Activated CD8-positive, alpha-beta T cell treated with anti-CD3 and anti-CD28 coated beads for 36 hours (primary cell): ENCODE measurements around the gene SERAC1. TPM values are rescaled to one million over a fixed set of nuclear protein-coding genes. Genes with fewer than 3 reads are reported as not detected.

Experiments
- ATAC-seq: fragments of 200-7000 bp; cut with Tn5 transposase; one replicate; pipeline ENCODE4 v1.10.0; 2021; ENCODE audit warnings: mild to moderate bottlenecking, moderate library complexity
- CTCF ChIA-PET: fragments of 350-600 bp; sonication (Branson Sonifier 250); formaldehyde crosslinking; loops from one replicate; lab custom pipeline; 2021; ENCODE audit warnings: antibody characterized with exemption; lab: Charles Lee
- POLR2A ChIA-PET: fragments of 350-600 bp; sonication (Branson Sonifier 250); formaldehyde crosslinking; loops from one replicate; lab custom pipeline; 2021; ENCODE audit warnings: antibody characterized with exemption; lab: Charles Lee
- DNase-seq: peaks from one replicate; pipeline ENCODE4 v3.0.0-alpha.2; 2020
- H3K27ac Mint-ChIP-seq: one replicate; pipeline ENCODE4 v1.8.0; 2021; ENCODE audit warnings: mild to moderate bottlenecking, mixed read lengths
- H3K27me3 Mint-ChIP-seq: one replicate; pipeline ENCODE4 v1.8.0; 2021; ENCODE audit warnings: mixed read lengths
- H3K36me3 Mint-ChIP-seq: one replicate; pipeline ENCODE4 v1.8.0; 2021; ENCODE audit warnings: low read depth, mixed read lengths
- H3K4me1 Mint-ChIP-seq: one replicate; pipeline ENCODE4 v1.8.0; 2021; ENCODE audit warnings: low read depth, mixed read lengths
- H3K4me3 Mint-ChIP-seq: one replicate; pipeline ENCODE4 v1.8.0; 2021; ENCODE audit warnings: mild to moderate bottlenecking, moderate library complexity, mixed read lengths
- H3K9me3 Mint-ChIP-seq: one replicate; pipeline ENCODE4 v1.8.0; 2021; ENCODE audit warnings: mixed read lengths
- CTCF ChIP-seq: fragments of 200-600 bp; IDR thresholded peaks from one replicate; pipeline ENCODE4 v1.8.0; 2022; ENCODE audit warnings: antibody characterized with exemption, mild to moderate bottlenecking
- intact Hi-C: fragments of 100-400 bp; cut with micrococcal nuclease; formaldehyde crosslinking; loops from one replicate; pipeline ENCODE4 v1.10.0; 2022
- total RNA-seq, 2 experiments: library from RNA; stranded (reverse); gene quantifications; one replicate each; pipeline ENCODE4 v1.2.3, GENCODE V29; 2021

The SERAC1 gene
- total RNA-seq, 2 experiments from 2014 or later = 4.2 to 5.4 TPM

GRCh38 chr6:158068893-158069799 lies 98.9 kb downstream of the SERAC1 start:
- TF ChIP-seq CTCF = no peak
- H3K4me3 Mint-ChIP-seq = no peak overlapping the region
- ATAC-seq (no peak), DNase-seq (no peak)
- CTCF ChIA-PET = interaction anchor here (0.9 to 6.0 kb wide), 4 partner anchors 13 to 754 kb away, joined by 3 to 33 read pairs (median 3); no protein-coding TSS in a partner anchor
- no peak overlapping the region for H3K27ac Mint-ChIP-seq
- no peaks in the 10 kb centered on the region for H3K9me3 Mint-ChIP-seq
- POLR2A ChIA-PET = interaction anchor here (1.3 to 1.4 kb wide), 2 partner anchors 8 to 11 kb away, joined by 3 to 4 read pairs; no protein-coding TSS in a partner anchor
- intact Hi-C loops = loop anchor here (10.0 kb wide), 1 partner anchor 154 kb away; no protein-coding TSS in a partner anchor
- H3K36me3 Mint-ChIP-seq = peaks cover 14% of the 10 kb centered on the region
- H3K4me1 Mint-ChIP-seq = peaks cover 19% of the 10 kb centered on the region
- H3K27me3 Mint-ChIP-seq = no peaks in the 10 kb centered on the region

- TF ChIP-seq CTCF = no peak
- Mint-ChIP-seq H3K27ac (peak overlapping the region; percentile 17), H3K9me3 (no peaks in the 10 kb centered on the region), H3K36me3 (peaks cover 16% of the 10 kb centered on the region), H3K4me1 (peaks cover 19% of the 10 kb centered on the region), H3K27me3 (no peaks in the 10 kb centered on the region), H3K4me3 (no peak overlapping the region)
- no peak for DNase-seq
- POLR2A ChIA-PET = no interaction called here
- CTCF ChIA-PET = interaction anchor here (1.4 kb wide), 1 partner anchor 753 kb away, joined by 3 read pairs; no protein-coding TSS in a partner anchor
- no peak for ATAC-seq
- intact Hi-C loops = loop anchor here (10.0 kb wide), 1 partner anchor 154 kb away; no protein-coding TSS in a partner anchor
Measured at GRCh38 chr6:158068156-158068892, 99.7 kb downstream of the SERAC1 start.

GRCh38 chr6:158067436-158068015 lies 100.5 kb downstream of the SERAC1 start:
- Mint-ChIP-seq H3K4me3 (no peak overlapping the region), H3K4me1 (peaks cover 19% of the 10 kb centered on the region), H3K27ac (no peak overlapping the region), H3K27me3 (no peaks in the 10 kb centered on the region), H3K36me3 (peaks cover 16% of the 10 kb centered on the region), H3K9me3 (no peaks in the 10 kb centered on the region)
- no peak for ATAC-seq
- DNase-seq = no peak
- ChIA-PET CTCF (no interaction called here), POLR2A (no interaction called here)
- TF ChIP-seq CTCF = no peak
- intact Hi-C loops = loop anchor here (10.0 kb wide), 1 partner anchor 153 kb away; no protein-coding TSS in a partner anchor

- no peaks in the 10 kb centered on the region for H3K27me3 Mint-ChIP-seq
- ChIA-PET CTCF (no interaction called here), POLR2A (no interaction called here)
- H3K4me3 Mint-ChIP-seq = no peak overlapping the region
- no peaks in the 10 kb centered on the region for H3K9me3 Mint-ChIP-seq
- DNase-seq (no peak), ATAC-seq (no peak)
- no peak overlapping the region for H3K27ac Mint-ChIP-seq
- intact Hi-C loops = loop anchor here (10.0 kb wide), 1 partner anchor 151 kb away; no protein-coding TSS in a partner anchor
- TF ChIP-seq CTCF = no peak
- H3K4me1 Mint-ChIP-seq = peaks cover 13% of the 10 kb centered on the region
- peaks cover 16% of the 10 kb centered on the region for H3K36me3 Mint-ChIP-seq
Measured at GRCh38 chr6:158066136-158066781, 101.8 kb downstream of the SERAC1 start.
